Stimulated activated CD4-positive, alpha-beta T cell treated with anti-CD3 and anti-CD28 coated beads, TNF-alpha, amount 100 ng/mL, for 48 hours (primary cell): ENCODE data around the gene ATG16L2.

Experiments used
- DNase-seq, 3 donors: peaks; one replicate each; pipeline ENCODE4 v3.0.0-alpha.2; 2020; ENCODE audit warnings: low read depth in 3 of 3

Gene ATG16L2

GRCh38 chr11:72814286-72815109, at the start of gene ATG16L2:
Gene ATG16L2, plus strand, starts transcription at chr11:72814411. Its CDS starts 35 bp downstream, at chr11:72814446.
- DNase-seq: peak; percentile 80 to 86 (median 83)

- DNase-seq: no peak
These were observed 49.7 kb upstream of the ATG16L2 start for GRCh38 chr11:72764503-72764902.

- DNase-seq: no peak
These were observed 47.9 kb upstream of the ATG16L2 start for GRCh38 chr11:72766152-72766902.

GRCh38 chr11:72767203-72768062, 46.8 kb upstream of the ATG16L2 start:
- DNase-seq: no peak

- no peak for DNase-seq
These were observed 45.6 kb upstream of the ATG16L2 start for GRCh38 chr11:72768581-72768980.

- DNase-seq: no peak
These were observed 44.5 kb upstream of the ATG16L2 start for GRCh38 chr11:72769680-72770079.

- no peak for DNase-seq
These were observed 43.4 kb upstream of the ATG16L2 start for GRCh38 chr11:72770799-72771198.

GRCh38 chr11:72771507-72771906, 42.7 kb upstream of the ATG16L2 start:
- DNase-seq: no peak

- no peak for DNase-seq
These were observed 42.2 kb upstream of the ATG16L2 start for GRCh38 chr11:72772059-72772458.

- no peak for DNase-seq
These were observed 40.9 kb upstream of the ATG16L2 start for GRCh38 chr11:72773291-72773690.

- no peak for DNase-seq
These were observed 40.5 kb upstream of the ATG16L2 start for GRCh38 chr11:72773696-72774095.

GRCh38 chr11:72774499-72774898, 39.7 kb upstream of the ATG16L2 start:
- DNase-seq: no peak

GRCh38 chr11:72775288-72776110, 38.7 kb upstream of the ATG16L2 start:
- DNase-seq: no peak

- no peak for DNase-seq
These were observed 37.9 kb upstream of the ATG16L2 start for GRCh38 chr11:72776117-72776843.

- DNase-seq: no peak
These were observed 37.1 kb upstream of the ATG16L2 start for GRCh38 chr11:72776844-72777754.

GRCh38 chr11:72777755-72778278, 36.4 kb upstream of the ATG16L2 start:
- DNase-seq: no peak

GRCh38 chr11:72778535-72779494, 35.4 kb upstream of the ATG16L2 start:
- no peak for DNase-seq
